T-helper 2 cell (primary cell): ENCODE results near the gene ABCA3.
A peak's percentile ranks its signal among the peaks of the same experiment; 100 is the strongest.

Source experiments
- DNase-seq, 5 experiments: peaks; one replicate each; pipeline versions ENCODE4 v3.0.0 to v3.0.0-alpha.2; 2012 to 2022

The ABCA3 gene

GRCh38 chr16:2350500-2350899 lies 10.0 kb upstream of the ABCA3 start:
- no peak for DNase-seq

- peak in 1 of 5 experiments; percentile 71 for DNase-seq
Measured at GRCh38 chr16:2343211-2343610, 2.7 kb upstream of the ABCA3 start.

GRCh38 chr16:2341456-2342447 lies 1.2 kb upstream of the ABCA3 start:
- DNase-seq = no peak

GRCh38 chr16:2339521-2340484 lies 725 bp downstream of the ABCA3 start:
- DNase-seq = peak in 3 of 5 experiments; percentile 15 to 50 (median 26)

GRCh38 chr16:2337431-2338296 lies 2.9 kb downstream of the ABCA3 start:
- DNase-seq = no peak

- DNase-seq = no peak
Measured at GRCh38 chr16:2335286-2335895, 5.1 kb downstream of the ABCA3 start.

GRCh38 chr16:2333772-2334379 lies 6.7 kb downstream of the ABCA3 start:
- DNase-seq = no peak

GRCh38 chr16:2333231-2333630 lies 7.3 kb downstream of the ABCA3 start:
- DNase-seq = no peak

GRCh38 chr16:2331931-2332267 lies 8.6 kb downstream of the ABCA3 start:
- no peak for DNase-seq

- no peak for DNase-seq
Measured at GRCh38 chr16:2331199-2331930, 9.2 kb downstream of the ABCA3 start.

GRCh38 chr16:2329532-2329931 lies 11.0 kb downstream of the ABCA3 start:
- DNase-seq = no peak

GRCh38 chr16:2328428-2328827 lies 12.1 kb downstream of the ABCA3 start:
- DNase-seq = no peak

- no peak for DNase-seq
Measured at GRCh38 chr16:2326191-2326590, 14.3 kb downstream of the ABCA3 start.

- no peak for DNase-seq
Measured at GRCh38 chr16:2325791-2326190, 14.7 kb downstream of the ABCA3 start.

- DNase-seq = no peak
Measured at GRCh38 chr16:2325181-2325580, 15.3 kb downstream of the ABCA3 start.

- no peak for DNase-seq
Measured at GRCh38 chr16:2324296-2324859, 16.1 kb downstream of the ABCA3 start.

GRCh38 chr16:2323701-2324100 lies 16.8 kb downstream of the ABCA3 start:
- no peak for DNase-seq

GRCh38 chr16:2319606-2320005 lies 20.9 kb downstream of the ABCA3 start:
- no peak for DNase-seq

GRCh38 chr16:2317231-2318020 lies 23.1 kb downstream of the ABCA3 start:
- DNase-seq = no peak
